LNCaP clone FGC (cell line): ENCODE measurements around the gene ROR1.

Experiments used
- DNase-seq: peaks from one replicate; pipeline ENCODE4 v3.0.0-alpha.2; 2011; ENCODE audit warnings: low read depth
- H3K4me3 ChIP-seq: 2 replicates; pipeline ENCODE4 v1.5.1; 2011; ENCODE audit warnings: mild to moderate bottlenecking, low read depth, low read length, control low read depth
- CTCF ChIP-seq: IDR thresholded peaks from 2 replicates; pipeline ENCODE4 v1.5.1; 2012; ENCODE audit warnings: mild to moderate bottlenecking; ENCODE audit not compliant: control insufficient read depth, insufficient read depth; ENCODE audit errors: extremely low read depth

ROR1 gene

GRCh38 chr1:63855942-63856341 lies 82.1 kb downstream of the ROR1 start:
- no peak for DNase-seq
- no peak for TF ChIP-seq CTCF
- H3K4me3 ChIP-seq: no peak overlapping the region

- no peak overlapping the region for H3K4me3 ChIP-seq
- DNase-seq: no peak
- no peak for TF ChIP-seq CTCF
These were observed 83.1 kb downstream of the ROR1 start for GRCh38 chr1:63856924-63857323.

GRCh38 chr1:63857478-63857877 lies 83.7 kb downstream of the ROR1 start:
- no peak overlapping the region for H3K4me3 ChIP-seq
- no peak for TF ChIP-seq CTCF

GRCh38 chr1:63858153-63858552 lies 84.3 kb downstream of the ROR1 start:
- no peak for TF ChIP-seq CTCF
- H3K4me3 ChIP-seq: no peak overlapping the region
- no peak for DNase-seq

More at GRCh38 chr1:63857478-63857877, 83.7 kb downstream of the ROR1 start:
- DNase-seq: no peak

- no peak for DNase-seq
- TF ChIP-seq CTCF: no peak
- no peak overlapping the region for H3K4me3 ChIP-seq
These were observed 85.9 kb downstream of the ROR1 start for GRCh38 chr1:63859480-63860275.

GRCh38 chr1:63861052-63861691 lies 87.4 kb downstream of the ROR1 start:
- no peak overlapping the region for H3K4me3 ChIP-seq
- TF ChIP-seq CTCF: no peak
- DNase-seq: no peak
